HG03439 (cell line): ENCODE measurements around the gene MAGEA6.
"Not testable (repeated sequence)": the region's sequence is repeated elsewhere in the genome, so short reads cannot be mapped to it uniquely, and the experiment has no call there.

Experiments
- ATAC-seq: cut with Tn5 transposase; IDR thresholded peaks from one replicate; pipeline ENCODE4 v1.9.1; 2021; ENCODE audit warnings: mild to moderate bottlenecking, moderate library complexity; ENCODE audit not compliant: unreplicated experiment

The MAGEA6 gene

GRCh38 chrX:152734143-152734858 lies 35.2 kb downstream of the MAGEA6 start:
- ATAC-seq, result not testable (repeated sequence)

DNA sequence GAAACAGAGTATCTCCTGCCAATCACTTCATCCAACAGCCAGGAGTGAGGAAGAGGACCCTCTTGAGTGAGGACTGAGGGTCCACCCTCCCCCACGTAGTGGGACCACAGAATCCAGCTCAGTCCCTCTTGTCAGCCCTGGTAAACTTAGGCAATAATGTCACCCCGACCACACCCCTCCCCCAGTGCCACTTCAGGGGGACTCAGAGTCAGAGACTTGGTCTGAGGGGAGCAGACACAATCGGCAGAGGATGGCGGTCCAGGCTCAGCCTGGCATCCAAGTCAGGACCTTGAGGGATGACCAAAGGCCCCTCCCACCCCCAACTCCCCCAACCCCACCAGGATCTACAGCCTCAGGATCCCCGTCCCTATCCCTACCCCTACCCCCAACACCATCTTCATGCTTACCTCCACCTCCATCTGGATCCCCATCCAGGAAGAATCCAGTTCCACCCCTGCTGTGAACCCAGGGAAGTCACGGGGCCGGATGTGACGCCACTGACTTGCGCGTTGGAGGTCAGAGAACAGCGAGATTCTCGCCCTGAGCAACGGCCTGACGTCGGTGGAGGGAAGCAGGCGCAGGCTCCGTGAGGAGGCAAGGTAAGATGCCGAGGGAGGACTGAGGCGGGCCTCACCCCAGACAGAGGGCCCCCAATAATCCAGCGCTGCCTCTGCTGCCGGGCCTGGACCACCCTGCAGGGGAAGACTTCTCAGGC lies 36.1 kb downstream of the MAGEA6 start, which contains the start of the genes CSAG1 and MAGEA12:
Gene CSAG1 (minus strand): TSS at position 461 of the 715 bp plus-strand sequence. CDS start 1,261 bp downstream, outside the sequence.
Gene MAGEA12 (plus strand): TSS at position 497 of the 715 bp plus-strand sequence. CDS start 2,405 bp downstream, outside the sequence.
- no peak for ATAC-seq

DNA sequence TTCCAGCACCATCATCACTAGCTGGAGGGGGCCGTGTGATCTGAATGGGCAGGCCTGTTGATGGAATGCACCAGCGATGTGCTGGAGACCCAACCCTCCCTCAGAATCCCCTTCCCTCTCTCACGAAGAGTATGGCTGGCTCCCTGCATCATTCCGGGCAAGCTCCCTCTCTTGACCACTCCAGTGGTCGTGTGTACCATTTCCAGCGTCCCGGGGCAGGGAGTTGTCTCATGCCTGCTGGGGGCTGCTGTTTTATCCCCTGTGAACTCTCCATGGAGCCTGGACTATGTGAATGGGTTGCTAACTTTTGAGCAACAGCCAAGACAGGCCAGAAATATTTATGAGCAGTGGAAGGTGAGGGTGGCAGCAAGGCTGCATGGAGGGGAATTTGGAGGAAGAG lies 44.1 kb downstream of the MAGEA6 start:
- no peak for ATAC-seq
